Activated T-cell treated with anti-CD3 and anti-CD28 coated beads, Interleukin-2, amount 50 U/mL, for 48 hours (primary cell): ENCODE results near the gene MCEMP1.

Experiments
- DNase-seq, 2 experiments: peaks; one replicate each; pipeline ENCODE4 v3.0.0-alpha.2; 2020

The MCEMP1 gene

GRCh38 chr19:7643629-7644549, 33.0 kb upstream of the MCEMP1 start:
- peak; percentile 49 to 61 for DNase-seq

- no peak for DNase-seq
Observed at GRCh38 chr19:7644550-7644877, 32.4 kb upstream of the MCEMP1 start.

GRCh38 chr19:7645163-7645562, 31.7 kb upstream of the MCEMP1 start:
- DNase-seq = no peak

- no peak for DNase-seq
Observed at GRCh38 chr19:7645656-7646425, 31.0 kb upstream of the MCEMP1 start.

GRCh38 chr19:7646426-7646700, 30.5 kb upstream of the MCEMP1 start:
- DNase-seq = no peak

GRCh38 chr19:7647156-7647555, 29.7 kb upstream of the MCEMP1 start:
- no peak for DNase-seq

- no peak for DNase-seq
Observed at GRCh38 chr19:7648265-7649014, 28.4 kb upstream of the MCEMP1 start.

GRCh38 chr19:7650148-7650547, 26.7 kb upstream of the MCEMP1 start:
- peak in 1 of 2 experiments; percentile 14 for DNase-seq

- peak; percentile 92 to 94 for DNase-seq
Observed at GRCh38 chr19:7652061-7652641, 24.7 kb upstream of the MCEMP1 start.

GRCh38 chr19:7654401-7654800, 22.5 kb upstream of the MCEMP1 start:
- no peak for DNase-seq

GRCh38 chr19:7655581-7655980, 21.3 kb upstream of the MCEMP1 start:
- DNase-seq = no peak

GRCh38 chr19:7657131-7657751, 19.6 kb upstream of the MCEMP1 start:
- peak; percentile 54 to 66 for DNase-seq

GRCh38 chr19:7658219-7658686, 18.6 kb upstream of the MCEMP1 start:
- DNase-seq = peak; percentile 44 to 49

GRCh38 chr19:7661744-7662538, 14.9 kb upstream of the MCEMP1 start:
- DNase-seq = no peak

GRCh38 chr19:7662657-7663056, 14.2 kb upstream of the MCEMP1 start:
- DNase-seq = no peak

GRCh38 chr19:7663706-7664105, 13.2 kb upstream of the MCEMP1 start:
- no peak for DNase-seq

GRCh38 chr19:7665076-7665475, 11.8 kb upstream of the MCEMP1 start:
- no peak for DNase-seq

GRCh38 chr19:7668842-7669241, 8.0 kb upstream of the MCEMP1 start, which contains the start of gene RETN:
Gene RETN, plus strand, starts transcription at chr19:7669049. Its CDS starts 278 bp downstream, at chr19:7669327.
- DNase-seq = no peak

- no peak for DNase-seq
Observed at GRCh38 chr19:7669641-7670040, 7.2 kb upstream of the MCEMP1 start.

- DNase-seq = peak in 1 of 2 experiments; percentile 41
Observed at GRCh38 chr19:7670150-7670783, 6.6 kb upstream of the MCEMP1 start.

- DNase-seq = no peak
Observed at GRCh38 chr19:7670790-7671189, 6.1 kb upstream of the MCEMP1 start.
